ENCODE data around the gene UNC80. TPM values are rescaled to one million over a fixed set of nuclear protein-coding genes. Genes with fewer than 3 reads are reported as not detected.

Gene UNC80
- total and polyA plus RNA-seq, 12 donors: 3.0 to 20.2 (median 6.3) TPM

- Histone ChIP-seq H3K9me3 (replicated peaks in 1 of 3) (no peaks in the 10 kb centered on the region), H3K36me3 (replicated peaks in 1 of 2) (no peaks in the 10 kb centered on the region), H3K4me3 (no peak overlapping the region), H3K27me3 (no peaks in the 10 kb centered on the region), H3K4me1 (replicated peaks in 1 of 2) (no peaks in the 10 kb centered on the region), H3K27ac (no peak overlapping the region)
- no peak for DNase-seq
- intact Hi-C loops (cut with DNase I): no loop called here
- TF ChIP-seq, protein P1, sequence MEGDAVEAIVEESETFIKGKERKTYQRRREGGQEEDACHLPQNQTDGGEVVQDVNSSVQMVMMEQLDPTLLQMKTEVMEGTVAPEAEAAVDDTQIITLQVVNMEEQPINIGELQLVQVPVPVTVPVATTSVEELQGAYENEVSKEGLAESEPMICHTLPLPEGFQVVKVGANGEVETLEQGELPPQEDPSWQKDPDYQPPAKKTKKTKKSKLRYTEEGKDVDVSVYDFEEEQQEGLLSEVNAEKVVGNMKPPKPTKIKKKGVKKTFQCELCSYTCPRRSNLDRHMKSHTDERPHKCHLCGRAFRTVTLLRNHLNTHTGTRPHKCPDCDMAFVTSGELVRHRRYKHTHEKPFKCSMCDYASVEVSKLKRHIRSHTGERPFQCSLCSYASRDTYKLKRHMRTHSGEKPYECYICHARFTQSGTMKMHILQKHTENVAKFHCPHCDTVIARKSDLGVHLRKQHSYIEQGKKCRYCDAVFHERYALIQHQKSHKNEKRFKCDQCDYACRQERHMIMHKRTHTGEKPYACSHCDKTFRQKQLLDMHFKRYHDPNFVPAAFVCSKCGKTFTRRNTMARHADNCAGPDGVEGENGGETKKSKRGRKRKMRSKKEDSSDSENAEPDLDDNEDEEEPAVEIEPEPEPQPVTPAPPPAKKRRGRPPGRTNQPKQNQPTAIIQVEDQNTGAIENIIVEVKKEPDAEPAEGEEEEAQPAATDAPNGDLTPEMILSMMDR (IDR thresholded peaks at IDR 0.05): no peak
- TF ChIP-seq POLR2A (IDR thresholded peaks at IDR 0.05): no peak
Measured at GRCh38 chr2:209762563-209762962, 9.1 kb upstream of the UNC80 start.

GRCh38 chr2:209763106-209763505, 8.5 kb upstream of the UNC80 start:
- no peak for DNase-seq
- Histone ChIP-seq H3K36me3 (replicated peaks in 1 of 2) (no peaks in the 10 kb centered on the region), H3K4me3 (no peak overlapping the region), H3K9me3 (replicated peaks in 1 of 3) (no peaks in the 10 kb centered on the region), H3K27me3 (no peaks in the 10 kb centered on the region), H3K4me1 (replicated peaks in 1 of 2) (no peaks in the 10 kb centered on the region), H3K27ac (no peak overlapping the region)
- 64 to 72% (median 69%) methylated on average over 3 of the region's 3 CpGs for WGBS, 4 donors
- intact Hi-C loops (cut with DNase I): no loop called here
- TF ChIP-seq POLR2A (IDR thresholded peaks at IDR 0.05): no peak
- TF ChIP-seq, protein P1 (IDR thresholded peaks at IDR 0.05): no peak

GRCh38 chr2:209766613-209767012, 5.0 kb upstream of the UNC80 start:
- DNase-seq: no peak
- Histone ChIP-seq H3K4me3 (no peak overlapping the region), H3K27ac (no peak overlapping the region), H3K27me3 (no peaks in the 10 kb centered on the region), H3K9me3 (replicated peaks in 1 of 3) (no peaks in the 10 kb centered on the region), H3K4me1 (replicated peaks in 1 of 2) (peaks cover 0 to 4% of the 10 kb centered on the region in 2 donors), H3K36me3 (replicated peaks in 1 of 2) (no peaks in the 10 kb centered on the region)
- TF ChIP-seq POLR2A (IDR thresholded peaks at IDR 0.05): no peak
- TF ChIP-seq, protein P1 (IDR thresholded peaks at IDR 0.05): no peak
- WGBS, 4 donors: 42 to 67% (median 50%) methylated on average over 1 of the region's 1 CpG
- intact Hi-C loops (cut with DNase I): no loop called here

- intact Hi-C loops (cut with DNase I): no loop called here
- Histone ChIP-seq H3K9me3 (replicated peaks in 1 of 3) (no peaks in the 10 kb centered on the region), H3K36me3 (replicated peaks in 1 of 2) (no peaks in the 10 kb centered on the region), H3K27ac (no peak overlapping the region), H3K4me1 (replicated peaks in 1 of 2) (peaks cover 0 to 4% of the 10 kb centered on the region in 2 donors), H3K4me3 (no peak overlapping the region), H3K27me3 (no peaks in the 10 kb centered on the region)
- no peak for DNase-seq
- 35 to 55% (median 45%) methylated on average over 2 of the region's 2 CpGs for WGBS, 4 donors
- no peak for TF ChIP-seq POLR2A (IDR thresholded peaks at IDR 0.05)
- TF ChIP-seq, protein P1 (IDR thresholded peaks at IDR 0.05): no peak
Measured at GRCh38 chr2:209767316-209767715, 4.3 kb upstream of the UNC80 start.

Data from adrenal gland (tissue), 12 donors.